Upper lobe of left lung (tissue), 4 donors: ENCODE results near the gene PEX5L.

Source experiments
- CTCF ChIP-seq, 6 experiments: fragments of 450-650 bp in 4 of 6; fragments of 200-600 bp in 2 of 6; sonication (generic) in 2 of 6; IDR thresholded peaks; one replicate each; pipeline ENCODE4 v1.5.1; 2016 to 2019; ENCODE audit warnings: antibody characterized with exemption in 6 of 6
- POLR2A ChIP-seq, 4 donors: fragments of 450-650 bp; IDR thresholded peaks; one replicate each; pipeline ENCODE4 v1.5.1; 2016 to 2017; ENCODE audit warnings: antibody characterized with exemption in 4 of 4, mild to moderate bottlenecking in 2 of 4
- POLR2AphosphoS5 ChIP-seq, 2 donors: sonication (generic); formaldehyde crosslinking; IDR thresholded peaks; one replicate each; pipeline ENCODE4 v1.5.1; 2017; ENCODE audit warnings: antibody characterized with exemption in 2 of 2

- TF ChIP-seq POLR2A (IDR thresholded peaks at IDR 0.05) = no peak
- no peak for TF ChIP-seq CTCF (IDR thresholded peaks at IDR 0.05)
- no peak for TF ChIP-seq POLR2AphosphoS5 (IDR thresholded peaks at IDR 0.05)
Measured at GRCh38 chr3:180048103-180048502, 11.4 kb upstream of the PEX5L start.
